Erythroblast (primary cell): ENCODE measurements around the gene ZFYVE19.
"Not testable (repeated sequence)": the region's sequence is repeated elsewhere in the genome, so short reads cannot be mapped to it uniquely, and the experiment has no call there.

ENCODE experiments used
- DNase-seq, 2 experiments: peaks; one replicate each; lab custom pipeline; 2025; lab: John Stamatoyannopoulos, UW
- GATA1 ChIP-seq: IDR thresholded peaks from 2 replicates; pipeline ENCODE4 v1.6.1; 2011; ENCODE audit warnings: low read depth, mild to moderate bottlenecking, control low read depth, low read length, moderate library complexity
- POLR2A ChIP-seq: IDR thresholded peaks from 2 replicates; pipeline ENCODE4 v1.6.1; 2011; ENCODE audit warnings: mild to moderate bottlenecking, low read length

Gene ZFYVE19

GRCh38 chr15:40856746-40857145, 49.9 kb downstream of the ZFYVE19 start:
- TF ChIP-seq GATA1 (no peak), POLR2A (no peak)
- DNase-seq = no peak

- no peak for TF ChIP-seq POLR2A
- DNase-seq = peak; percentile 72 to 83
These were observed 50.9 kb downstream of the ZFYVE19 start for GRCh38 chr15:40857601-40858341.

GRCh38 chr15:40858706-40859105, 51.8 kb downstream of the ZFYVE19 start:
- TF ChIP-seq POLR2A = no peak
- TF ChIP-seq GATA1 = no peak
- no peak for DNase-seq

- DNase-seq = peak; percentile 83 to 90
- no peak for TF ChIP-seq GATA1
- TF ChIP-seq POLR2A = no peak
These were observed 52.4 kb downstream of the ZFYVE19 start for GRCh38 chr15:40859206-40859851.

- not testable (repeated sequence) for DNase-seq
These were observed 54.3 kb downstream of the ZFYVE19 start for GRCh38 chr15:40861147-40861546.

- DNase-seq = no peak
These were observed 56.9 kb downstream of the ZFYVE19 start for GRCh38 chr15:40863660-40864270.

More at GRCh38 chr15:40863660-40864270, 56.9 kb downstream of the ZFYVE19 start:
- TF ChIP-seq GATA1 = no peak
- TF ChIP-seq POLR2A = no peak
